HTERT RPE-1 (cell line): ENCODE data around the gene SHISAL1.

Experiments used
- in situ Hi-C: fragments of 300-500 bp; cut with MboI; formaldehyde crosslinking; loops from 4 replicates; pipeline ENCODE4 v1.14.3; 2020; ENCODE audit warnings: low sequenced_read_pairs

Gene SHISAL1

DNA sequence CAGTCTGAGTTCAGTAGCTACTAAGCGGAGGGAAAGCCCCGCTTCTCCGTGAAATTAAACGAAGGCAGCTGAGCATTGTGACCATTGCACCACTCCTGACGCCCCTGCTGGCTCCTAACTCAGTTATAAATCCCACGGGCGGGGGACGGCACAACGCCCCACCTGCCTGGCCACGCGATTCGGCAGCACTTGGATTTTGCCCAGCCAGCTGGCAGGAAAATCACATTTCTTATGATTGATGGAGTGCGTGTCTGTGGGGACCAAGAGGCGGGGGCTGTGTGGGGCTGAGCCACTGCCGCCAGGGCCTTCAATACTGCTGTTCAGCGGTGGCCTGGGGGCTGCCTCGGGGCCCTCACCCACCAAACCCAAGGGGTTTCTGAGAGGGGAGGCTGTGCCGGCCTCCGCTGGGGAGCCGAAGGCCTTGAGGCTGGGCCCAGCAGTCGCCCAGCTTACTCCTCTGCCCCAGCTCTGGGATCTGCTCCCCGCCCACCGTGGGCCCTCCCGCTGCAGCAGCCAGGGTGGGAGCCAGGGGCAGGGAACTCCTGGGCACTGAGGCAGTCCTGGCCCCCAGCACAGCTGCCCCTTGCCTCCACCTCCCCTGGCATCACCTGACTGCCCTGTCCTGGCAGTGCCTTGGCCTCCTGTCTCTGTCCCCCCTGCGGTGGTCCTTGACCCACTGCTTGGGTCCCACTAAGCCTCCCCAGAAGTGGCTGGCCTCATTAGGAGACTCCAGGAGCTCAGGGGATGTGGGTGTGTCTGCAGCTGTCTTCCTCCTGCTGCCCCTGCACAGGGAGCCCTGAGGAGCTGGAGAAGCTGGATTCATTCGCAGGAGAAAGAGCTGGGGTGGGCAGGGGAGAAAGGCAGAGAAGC lies 30.7 kb downstream of the SHISAL1 start:
- in situ Hi-C loops: no loop called here

DNA sequence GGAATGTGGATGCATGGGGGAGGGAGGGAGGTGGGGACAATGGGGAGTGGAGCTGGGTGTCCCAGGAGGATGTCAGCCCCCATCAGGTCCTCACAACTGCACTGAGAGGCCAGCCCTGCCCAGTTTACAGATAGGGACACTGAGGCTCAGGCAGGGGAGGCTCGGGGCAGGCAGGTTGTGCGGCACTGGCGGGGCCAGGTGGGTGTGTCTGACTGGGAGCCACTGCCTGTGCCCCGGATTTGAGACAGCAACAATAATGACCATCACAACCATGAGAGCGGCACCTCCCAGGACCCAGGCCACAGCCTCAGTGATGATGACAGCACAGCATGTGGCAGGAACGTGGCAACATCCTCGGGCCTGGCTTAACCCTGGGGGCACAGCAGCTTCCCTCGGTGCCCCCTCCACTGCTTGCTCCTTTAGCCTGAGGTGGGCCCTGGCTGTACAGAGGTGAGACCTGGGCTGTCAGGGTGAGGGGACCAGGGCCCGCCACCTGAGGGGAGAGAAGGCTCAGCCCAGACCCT lies 32.0 kb downstream of the SHISAL1 start:
- in situ Hi-C loops: no loop called here

GRCh38 chr22:44279069-44279360 lies 33.7 kb downstream of the SHISAL1 start:
- in situ Hi-C loops: no loop called here

- in situ Hi-C loops: no loop called here
Measured at GRCh38 chr22:44278243-44279068, 34.3 kb downstream of the SHISAL1 start.

DNA sequence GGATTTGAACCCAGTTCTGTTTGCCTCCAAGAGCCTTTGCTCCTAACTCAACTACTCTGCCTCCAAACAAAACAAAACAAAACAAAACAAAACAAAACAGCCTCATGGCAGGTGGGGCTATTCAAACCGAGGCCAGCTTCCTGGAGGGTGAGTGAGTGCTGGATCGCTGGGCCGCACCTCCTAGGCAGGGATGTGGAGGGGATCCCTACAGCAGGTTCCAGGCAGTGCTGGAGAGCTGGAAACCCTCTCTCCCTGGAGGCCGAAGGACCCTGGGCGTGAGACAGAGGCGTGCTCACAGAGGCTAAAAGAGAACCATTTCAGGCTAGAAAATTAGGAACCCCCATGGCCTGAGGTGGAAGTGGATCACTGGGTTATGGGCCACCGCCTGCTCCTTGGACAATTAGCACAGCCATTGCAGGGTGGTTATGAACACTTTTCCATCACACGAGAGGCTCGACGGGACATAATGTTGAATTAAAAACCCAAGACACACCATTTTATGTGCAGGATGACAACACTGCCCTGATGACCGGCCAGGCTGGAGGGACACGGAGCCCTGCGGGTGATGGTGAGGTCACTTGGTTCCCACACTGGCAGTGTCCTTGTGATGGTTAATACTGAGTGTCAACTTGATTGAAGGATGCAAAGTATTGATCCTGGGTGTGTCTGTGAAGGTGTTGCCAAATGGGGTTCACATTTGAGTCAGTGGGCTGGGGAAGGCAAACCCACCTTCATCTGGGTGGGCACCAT lies 35.2 kb downstream of the SHISAL1 start:
- in situ Hi-C loops: no loop called here

DNA sequence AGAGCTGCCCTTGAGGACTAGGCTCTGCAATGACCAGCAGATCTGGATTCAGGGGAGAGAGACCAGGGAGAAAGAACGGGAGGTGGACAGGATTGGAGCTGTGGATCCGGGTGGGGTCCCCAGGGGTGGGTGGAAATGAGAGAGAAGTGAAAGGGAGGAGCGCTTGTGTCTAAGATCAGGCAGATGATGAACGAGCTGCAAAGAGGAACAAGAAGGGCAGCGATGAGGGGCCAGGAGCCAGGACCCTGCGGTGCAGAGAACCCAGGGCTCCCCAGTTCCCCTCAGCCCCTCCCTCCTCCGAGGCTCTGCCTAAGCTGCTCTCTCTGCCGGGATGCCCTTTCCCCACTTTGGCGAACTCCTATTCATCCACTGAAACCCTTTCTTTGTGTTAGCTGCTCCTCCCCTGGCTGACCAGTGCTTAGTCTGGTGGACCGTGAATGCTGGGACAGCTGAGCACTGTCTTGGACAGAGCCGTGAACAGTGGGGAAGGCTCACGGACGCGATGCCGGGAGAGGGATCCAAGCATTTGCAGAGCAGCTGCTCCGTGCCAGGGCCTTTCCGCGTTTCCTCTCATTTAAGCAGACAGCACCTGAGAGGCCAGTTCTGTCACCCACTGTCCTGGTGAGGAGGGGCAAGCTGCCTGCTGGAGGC lies 35.9 kb downstream of the SHISAL1 start:
- in situ Hi-C loops: no loop called here

DNA sequence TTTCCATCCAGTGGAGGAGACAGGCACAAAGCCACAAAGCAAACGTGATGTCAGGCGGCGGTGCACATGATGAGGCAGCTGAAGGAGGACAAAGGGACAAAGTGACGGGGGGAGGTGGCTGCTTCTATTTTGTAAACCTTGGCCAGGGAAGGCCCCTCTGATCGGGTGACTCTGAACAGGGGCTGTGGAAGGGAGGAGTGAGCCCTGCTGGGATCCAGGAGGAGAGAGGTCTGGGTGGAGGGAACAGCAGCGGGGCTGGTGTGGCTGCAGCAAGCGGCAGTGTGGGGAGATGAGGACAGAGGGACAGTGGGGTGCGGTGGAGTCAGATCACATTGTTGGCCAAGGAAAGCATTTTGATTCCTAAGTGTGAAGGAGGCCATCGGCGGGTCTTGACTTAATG lies 36.7 kb downstream of the SHISAL1 start:
- in situ Hi-C loops: no loop called here

GRCh38 chr22:44275631-44275995 lies 37.1 kb downstream of the SHISAL1 start:
- in situ Hi-C loops: no loop called here

- in situ Hi-C loops: no loop called here
Measured at GRCh38 chr22:44274918-44275630, 37.7 kb downstream of the SHISAL1 start.

DNA sequence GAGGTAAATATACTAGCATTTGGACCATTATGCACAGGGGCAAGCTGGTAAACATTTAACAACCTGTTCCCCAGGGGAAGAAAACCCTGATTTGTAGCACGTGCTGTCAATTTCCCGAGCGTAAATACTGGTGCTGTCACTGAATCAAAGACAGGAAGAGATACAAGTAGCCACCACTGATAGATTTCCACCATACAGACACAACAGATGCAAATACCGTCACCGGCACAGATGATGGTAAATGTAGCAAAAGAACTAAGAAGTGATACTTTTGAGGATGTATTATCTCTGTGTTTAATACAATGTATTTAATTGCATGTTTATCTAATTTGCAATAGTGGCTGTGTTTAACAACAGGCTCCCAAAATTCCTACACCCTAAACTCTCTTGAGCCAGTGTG lies 39.6 kb downstream of the SHISAL1 start:
- in situ Hi-C loops: no loop called here

DNA sequence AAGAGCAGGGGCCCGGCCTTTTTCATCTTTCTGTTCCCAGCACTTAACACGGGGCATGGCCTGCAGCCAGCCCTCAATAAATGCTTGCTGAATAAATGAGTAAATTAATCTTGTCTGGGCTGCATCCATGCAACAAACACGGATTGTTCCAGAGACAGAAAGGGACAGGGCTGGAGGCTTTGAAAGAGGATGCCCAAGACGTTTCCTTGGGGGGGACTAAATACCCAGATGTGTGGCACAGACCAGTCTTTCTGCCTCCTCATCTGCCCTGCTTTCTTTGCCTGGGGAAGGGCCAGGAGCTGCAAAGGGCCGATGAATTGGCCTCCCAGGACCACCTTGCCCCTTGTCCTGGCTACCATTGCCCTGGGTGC lies 40.4 kb downstream of the SHISAL1 start:
- in situ Hi-C loops: no loop called here

DNA sequence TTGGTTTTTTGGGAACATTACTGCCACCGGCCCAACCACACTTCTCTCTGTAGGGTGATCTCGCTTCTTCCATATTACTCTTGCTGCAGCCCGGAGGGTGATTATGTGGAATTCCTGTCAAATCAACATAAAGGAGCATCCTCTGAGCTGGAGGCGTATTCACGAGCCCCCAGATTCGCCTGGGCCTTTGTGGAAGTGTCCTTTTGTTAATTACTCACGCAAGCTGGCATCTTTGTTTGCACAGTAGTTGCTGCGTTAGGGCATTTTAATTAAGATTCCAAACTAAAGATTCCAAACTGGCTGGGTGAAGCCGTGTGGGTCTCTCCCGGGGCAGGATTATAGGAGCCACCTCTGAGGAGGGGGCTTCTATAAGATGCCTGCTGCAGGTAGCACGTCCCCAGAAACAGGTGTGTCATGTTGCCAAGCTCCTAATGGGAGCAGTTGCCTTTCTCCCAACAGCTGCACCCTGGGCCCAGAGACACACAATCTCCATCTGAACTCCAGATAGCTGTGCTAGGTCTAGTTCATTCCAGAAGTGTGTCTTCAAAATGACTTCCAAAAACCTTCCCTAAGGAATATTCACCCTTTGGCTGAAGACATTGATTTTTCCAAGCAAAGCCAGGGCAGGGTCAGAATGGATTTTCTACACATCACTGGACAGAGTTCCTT lies 40.9 kb downstream of the SHISAL1 start:
- in situ Hi-C loops: no loop called here

- in situ Hi-C loops: no loop called here
Measured at GRCh38 chr22:44271010-44271500, 41.7 kb downstream of the SHISAL1 start.

- in situ Hi-C loops: no loop called here
Measured at GRCh38 chr22:44270556-44270880, 42.2 kb downstream of the SHISAL1 start.

DNA sequence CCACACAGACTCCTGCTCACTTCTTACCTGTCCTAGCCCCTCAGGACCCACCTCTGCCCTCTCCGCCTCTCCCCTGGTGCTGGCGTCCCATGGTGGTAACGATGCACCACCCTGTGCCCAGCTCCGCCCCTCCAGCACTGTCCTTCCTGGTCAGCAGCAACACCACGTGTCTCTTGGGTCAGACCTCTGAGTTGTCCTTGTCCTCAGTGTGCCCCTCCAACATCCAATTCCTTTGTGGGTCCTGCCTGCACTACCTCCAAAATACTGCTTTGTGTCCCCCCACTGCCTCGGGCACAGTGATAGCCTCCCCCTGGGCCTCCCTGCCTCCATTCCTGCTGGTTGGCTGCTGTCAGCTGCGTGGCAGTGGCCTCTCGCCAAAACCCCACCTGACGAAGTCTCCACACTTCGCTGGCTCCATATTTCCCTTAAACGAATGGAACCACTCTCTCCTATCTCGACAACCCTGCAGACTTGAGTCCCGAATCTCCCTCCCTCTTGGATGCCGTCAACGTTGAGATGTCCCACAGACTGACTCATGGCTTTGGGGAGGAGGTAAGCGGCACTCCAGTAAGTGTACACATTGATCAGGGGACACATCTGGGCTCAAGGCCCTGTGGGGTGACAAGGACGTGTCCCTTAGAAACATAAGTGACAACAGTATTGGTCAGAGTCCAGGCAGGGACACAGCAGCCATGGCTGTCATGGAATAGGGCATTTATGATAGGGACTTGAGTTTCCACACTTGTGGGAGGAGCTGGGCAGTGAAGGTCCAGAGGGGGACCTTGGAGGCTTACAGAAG lies 42.8 kb downstream of the SHISAL1 start:
- in situ Hi-C loops: no loop called here

DNA sequence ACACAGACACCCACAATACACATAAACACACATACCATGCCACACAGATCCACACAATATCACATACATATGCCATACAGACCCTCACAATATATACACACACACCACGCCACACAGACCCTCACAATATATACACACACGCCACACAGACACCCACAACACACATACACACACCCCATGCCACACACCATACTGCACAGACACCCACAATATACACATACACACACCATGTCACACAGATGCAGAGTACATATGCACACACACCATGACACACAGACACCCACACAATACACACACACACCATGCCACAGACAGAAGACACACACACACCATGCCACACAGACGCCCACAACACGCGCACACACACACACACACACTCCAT lies 43.6 kb downstream of the SHISAL1 start:
- in situ Hi-C loops: no loop called here

- in situ Hi-C loops: no loop called here
Measured at GRCh38 chr22:44268431-44269116, 44.2 kb downstream of the SHISAL1 start.

- in situ Hi-C loops: no loop called here
Measured at GRCh38 chr22:44267856-44268255, 44.9 kb downstream of the SHISAL1 start.
